GM12872 (cell line): ENCODE measurements around the gene TH.

Source experiments
- TF ChIP-seq, protein P1 (sequence below): IDR thresholded peaks from 3 replicates; pipeline ENCODE4 v1.5.1; 2011; ENCODE audit warnings: low read depth, mild to moderate bottlenecking, low read length, moderate library complexity; ENCODE audit not compliant: insufficient read depth

The TH gene

DNA sequence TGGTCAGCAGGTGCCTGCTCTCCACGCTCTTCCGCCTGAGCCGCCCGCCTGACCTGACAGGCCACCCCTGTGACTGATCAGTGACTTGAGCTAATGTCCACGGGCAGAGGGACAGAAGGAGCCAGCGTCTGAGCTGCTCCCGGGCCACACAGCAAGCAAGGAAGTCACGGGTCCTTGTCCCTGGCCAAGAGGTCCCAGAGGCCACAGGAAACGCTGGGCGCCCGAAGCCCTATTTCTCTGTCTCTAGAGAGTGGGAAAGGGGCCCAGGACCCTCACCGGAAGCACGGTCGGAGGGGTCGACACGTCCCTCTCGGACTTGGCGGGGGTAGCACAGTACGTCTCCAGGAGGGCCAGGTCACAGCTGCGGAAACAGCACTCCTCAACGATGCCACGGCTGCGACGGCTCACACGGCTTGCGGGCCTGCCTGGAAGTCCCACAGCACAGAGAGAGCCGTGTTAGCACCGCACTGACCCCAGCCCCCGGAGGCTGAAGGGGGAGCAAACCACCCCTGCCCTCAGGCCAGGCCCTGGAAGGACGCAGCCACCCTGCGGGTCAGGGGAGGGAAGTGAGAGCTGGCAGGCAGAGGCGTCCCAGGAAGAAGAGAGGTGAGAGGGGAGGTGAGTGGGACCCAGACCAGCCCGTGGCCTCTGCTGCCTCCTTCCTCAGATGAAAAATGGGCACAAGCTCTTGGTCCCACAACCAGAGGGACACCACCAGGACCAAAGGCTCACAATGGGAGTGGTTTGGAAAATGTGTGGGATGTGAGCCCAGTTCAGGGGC lies 38.2 kb downstream of the TH start:
- TF ChIP-seq, protein P1, sequence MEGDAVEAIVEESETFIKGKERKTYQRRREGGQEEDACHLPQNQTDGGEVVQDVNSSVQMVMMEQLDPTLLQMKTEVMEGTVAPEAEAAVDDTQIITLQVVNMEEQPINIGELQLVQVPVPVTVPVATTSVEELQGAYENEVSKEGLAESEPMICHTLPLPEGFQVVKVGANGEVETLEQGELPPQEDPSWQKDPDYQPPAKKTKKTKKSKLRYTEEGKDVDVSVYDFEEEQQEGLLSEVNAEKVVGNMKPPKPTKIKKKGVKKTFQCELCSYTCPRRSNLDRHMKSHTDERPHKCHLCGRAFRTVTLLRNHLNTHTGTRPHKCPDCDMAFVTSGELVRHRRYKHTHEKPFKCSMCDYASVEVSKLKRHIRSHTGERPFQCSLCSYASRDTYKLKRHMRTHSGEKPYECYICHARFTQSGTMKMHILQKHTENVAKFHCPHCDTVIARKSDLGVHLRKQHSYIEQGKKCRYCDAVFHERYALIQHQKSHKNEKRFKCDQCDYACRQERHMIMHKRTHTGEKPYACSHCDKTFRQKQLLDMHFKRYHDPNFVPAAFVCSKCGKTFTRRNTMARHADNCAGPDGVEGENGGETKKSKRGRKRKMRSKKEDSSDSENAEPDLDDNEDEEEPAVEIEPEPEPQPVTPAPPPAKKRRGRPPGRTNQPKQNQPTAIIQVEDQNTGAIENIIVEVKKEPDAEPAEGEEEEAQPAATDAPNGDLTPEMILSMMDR = no peak

DNA sequence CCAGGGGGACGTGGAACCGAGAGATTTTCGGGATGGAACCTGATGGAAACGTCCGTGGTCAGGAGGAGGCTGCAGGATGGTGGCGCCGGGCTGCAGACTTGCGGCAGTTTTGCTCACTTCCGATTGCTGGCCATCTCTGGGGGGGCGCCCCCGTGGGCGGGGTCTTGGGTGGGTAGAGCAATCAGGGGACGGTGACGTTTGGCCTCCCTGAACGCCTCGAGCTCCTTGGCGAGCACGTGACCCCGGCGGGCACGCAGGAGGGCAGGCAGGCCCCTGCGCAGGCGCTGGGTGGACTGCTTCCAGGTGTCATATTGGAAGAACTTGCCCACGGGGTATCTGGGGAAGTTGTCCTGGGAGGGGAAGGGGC lies 38.8 kb downstream of the TH start:
- TF ChIP-seq, protein P1 = no peak

DNA sequence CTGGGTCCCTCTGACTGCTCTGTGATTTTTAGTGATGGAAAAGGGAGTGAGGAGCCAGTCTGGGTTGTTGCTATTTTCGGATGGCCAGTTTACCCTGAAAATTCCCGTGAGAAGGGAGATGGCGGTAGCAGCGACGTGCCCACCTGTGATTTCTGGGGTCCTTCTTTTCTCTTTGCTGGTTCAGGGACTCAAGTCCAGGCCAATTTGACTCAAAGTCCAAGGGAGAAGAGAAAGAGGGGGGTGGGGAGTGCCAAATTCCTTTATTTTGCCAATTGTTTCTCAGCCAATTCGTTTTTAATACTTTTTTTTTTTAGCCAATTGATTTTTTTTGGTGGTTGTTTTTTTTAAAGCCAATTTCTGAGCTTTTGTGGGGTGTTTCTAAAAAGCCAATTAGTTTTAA lies 39.4 kb downstream of the TH start:
- TF ChIP-seq, protein P1 = no peak

DNA sequence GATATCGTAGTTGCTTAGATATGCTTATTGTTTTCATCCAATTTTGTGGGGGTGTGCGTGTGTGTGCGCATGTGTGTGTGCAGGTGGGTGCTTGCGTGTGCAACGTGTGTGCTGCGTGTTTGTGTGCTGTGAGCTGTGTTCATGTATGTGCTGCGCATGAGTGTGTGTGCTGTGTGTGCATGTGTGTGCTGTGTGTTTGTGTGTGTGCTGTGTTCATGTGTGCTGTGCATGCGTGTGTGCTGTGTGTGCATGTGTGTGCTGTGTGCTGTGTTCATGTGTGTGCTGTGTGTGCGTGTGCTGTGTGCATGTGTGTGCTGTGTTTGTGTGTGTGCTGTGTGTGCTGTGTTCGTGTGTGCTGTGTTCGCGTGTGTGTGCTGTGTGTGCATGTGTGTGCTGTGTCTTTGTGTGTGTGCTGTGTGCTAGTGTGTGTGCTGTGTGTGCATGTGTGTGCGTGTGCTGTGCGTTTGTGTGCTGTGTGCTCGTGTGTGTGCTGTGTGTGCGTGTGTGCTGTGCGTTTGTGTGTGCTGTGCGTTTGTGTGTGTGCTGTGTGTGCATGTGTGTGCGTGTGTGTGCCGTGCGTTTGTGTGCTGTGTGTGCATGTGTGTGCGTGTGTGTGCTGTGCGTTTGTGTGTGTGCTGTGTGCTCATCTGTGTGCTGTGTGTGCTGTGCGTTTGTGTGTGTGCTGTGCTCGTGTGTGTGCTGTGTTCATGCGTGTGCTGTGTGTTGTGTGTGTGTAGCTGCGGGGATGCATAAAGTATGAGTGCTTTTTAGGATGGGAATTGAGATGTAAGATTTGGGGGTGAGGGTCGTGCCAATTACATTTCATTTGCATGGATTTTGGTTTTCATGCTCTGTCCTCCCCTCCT lies 40.0 kb downstream of the TH start:
- TF ChIP-seq, protein P1 = no peak

DNA sequence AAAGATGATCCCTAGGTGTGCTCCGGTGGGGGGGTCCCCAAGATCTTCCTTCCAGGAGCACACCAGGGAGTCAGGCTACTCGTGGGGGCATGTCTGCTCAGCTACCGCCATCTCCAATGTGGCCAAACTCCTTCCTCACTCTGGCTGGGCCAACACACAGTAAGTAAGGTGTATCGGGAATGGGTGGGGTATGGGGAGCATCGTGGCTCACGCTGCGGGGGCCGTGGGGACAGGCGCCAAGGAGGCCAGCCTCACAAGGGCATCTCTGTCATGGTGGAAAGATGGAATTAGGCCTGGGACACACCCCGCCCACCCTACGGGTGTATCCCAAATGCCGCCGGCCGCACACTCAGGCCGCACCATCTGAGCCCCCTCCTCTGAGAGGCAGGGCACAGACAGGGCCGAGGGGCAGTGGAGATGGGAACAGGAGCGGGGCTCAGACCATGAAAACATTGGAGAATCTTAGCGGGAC lies 40.7 kb downstream of the TH start:
- TF ChIP-seq, protein P1 = no peak

DNA sequence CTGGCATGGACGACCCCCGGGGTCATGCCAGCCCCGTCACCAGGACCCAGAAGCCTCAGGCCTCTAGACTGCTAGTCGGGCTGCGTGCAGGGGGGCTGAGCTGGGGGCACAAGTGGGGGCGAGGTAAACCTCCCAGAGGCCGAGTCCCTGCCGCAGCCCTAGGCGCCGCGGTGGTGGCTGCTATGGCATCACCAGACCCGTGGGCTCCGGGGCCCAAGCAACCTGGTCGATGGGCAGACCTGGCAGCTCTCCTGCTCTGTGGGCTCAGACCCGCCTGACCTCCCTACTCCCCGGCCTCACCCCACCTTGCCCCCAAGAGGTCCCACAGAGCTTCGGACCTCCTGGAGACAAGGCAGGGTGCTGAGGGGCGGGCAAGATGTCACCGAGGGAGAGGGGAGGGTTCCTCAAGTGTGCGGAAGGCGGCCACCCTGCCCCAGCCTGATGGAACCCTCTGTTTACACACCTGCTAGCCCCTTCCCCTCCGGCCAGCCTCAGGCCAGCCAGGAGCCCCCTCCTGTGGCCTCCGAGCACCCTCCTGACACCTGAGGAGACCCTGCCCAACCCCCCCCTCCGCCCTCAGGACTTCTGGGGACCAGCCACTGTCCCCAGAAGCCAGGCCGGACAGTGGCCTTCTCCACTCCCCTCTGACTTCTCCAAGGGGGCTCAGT lies 41.8 kb downstream of the TH start:
- TF ChIP-seq, protein P1 = no peak

DNA sequence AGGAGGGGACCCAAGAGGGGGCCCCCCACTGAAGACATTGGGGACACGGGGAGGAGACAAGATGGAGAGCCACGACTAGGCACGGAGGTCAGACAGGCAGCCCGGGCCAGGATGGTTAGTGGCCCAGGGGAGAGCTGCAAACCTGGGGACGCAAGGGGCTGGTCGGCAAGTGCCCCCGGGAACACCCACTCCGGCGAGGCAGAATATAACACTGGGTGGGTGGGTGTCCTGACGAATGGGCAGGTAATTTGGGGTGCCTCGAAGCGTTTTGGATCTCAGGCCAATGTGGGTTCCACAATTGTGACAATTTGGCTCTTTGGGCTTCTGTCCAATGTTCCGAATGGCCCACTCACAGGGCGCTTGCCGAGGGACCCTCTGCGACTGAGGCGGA lies 42.3 kb downstream of the TH start:
- TF ChIP-seq, protein P1 = no peak
